OCI-LY7 (cell line): ENCODE results near the gene LITAFD.

ENCODE experiments used
- CTCF ChIP-seq: fragments of 200-600 bp; sonication (generic); conservative IDR thresholded peaks from 2 replicates; pipeline ENCODE4 v1.5.1; 2014; ENCODE audit warnings: mild to moderate bottlenecking, antibody characterized with exemption, low read length, moderate library complexity, mixed read lengths
- EZH2phosphoT487 ChIP-seq: fragments of 200-600 bp; sonication (generic); IDR thresholded peaks from 2 replicates; pipeline ENCODE4 v1.6.1; 2018; ENCODE audit warnings: low read depth, borderline replicate concordance, mild to moderate bottlenecking, mixed run types, antibody characterized with exemption, low read length, moderate library complexity, mixed read lengths

GRCh38 chr16:8888951-8889892 is 7.1 kb downstream of the LITAFD start:
- TF ChIP-seq CTCF, result no peak
- TF ChIP-seq EZH2phosphoT487, result no peak
